ENCODE results near the gene SLC22A3. TPM values are rescaled to one million over a fixed set of nuclear protein-coding genes. Genes with fewer than 3 reads are reported as not detected.

The SLC22A3 gene
- total RNA-seq, 1 donor from 2014 or later: not detected

DNA sequence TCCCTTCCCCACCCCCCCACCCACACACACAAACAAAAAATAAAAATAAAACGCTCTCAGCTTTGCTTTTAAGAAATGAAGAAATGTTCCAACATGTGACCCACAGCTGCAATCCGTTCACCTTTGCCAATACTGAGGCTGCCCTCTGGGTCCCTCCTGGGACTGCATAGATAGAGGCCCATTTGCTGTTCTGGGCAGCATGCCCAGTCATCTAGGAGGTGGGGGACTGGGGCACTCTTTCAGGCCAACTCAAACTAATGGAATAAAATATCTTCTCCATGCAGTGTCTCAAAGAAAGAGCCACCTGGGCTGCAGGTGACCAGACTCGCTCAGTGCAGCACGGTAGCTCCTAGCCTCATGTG is 79.9 kb downstream of the SLC22A3 start:
- no peak for TF ChIP-seq CTCF (IDR thresholded peaks at IDR 0.05)
- Mint-ChIP-seq H3K4me1 (no peaks in the 10 kb centered on the region), H3K27ac (no peak overlapping the region), H3K9me3 (peaks cover 2% of the 10 kb centered on the region), H3K27me3 (peaks cover 19% of the 10 kb centered on the region), H3K4me3 (no peak overlapping the region), H3K36me3 (ENCODE audit: low read depth) (no peaks in the 10 kb centered on the region)
- ChIA-PET CTCF (no interaction called here), POLR2A (no interaction called here)
- no peak for DNase-seq
- intact Hi-C loops (cut with micrococcal nuclease): no loop called here
- ATAC-seq (ENCODE audit: low read depth): no peak

DNA sequence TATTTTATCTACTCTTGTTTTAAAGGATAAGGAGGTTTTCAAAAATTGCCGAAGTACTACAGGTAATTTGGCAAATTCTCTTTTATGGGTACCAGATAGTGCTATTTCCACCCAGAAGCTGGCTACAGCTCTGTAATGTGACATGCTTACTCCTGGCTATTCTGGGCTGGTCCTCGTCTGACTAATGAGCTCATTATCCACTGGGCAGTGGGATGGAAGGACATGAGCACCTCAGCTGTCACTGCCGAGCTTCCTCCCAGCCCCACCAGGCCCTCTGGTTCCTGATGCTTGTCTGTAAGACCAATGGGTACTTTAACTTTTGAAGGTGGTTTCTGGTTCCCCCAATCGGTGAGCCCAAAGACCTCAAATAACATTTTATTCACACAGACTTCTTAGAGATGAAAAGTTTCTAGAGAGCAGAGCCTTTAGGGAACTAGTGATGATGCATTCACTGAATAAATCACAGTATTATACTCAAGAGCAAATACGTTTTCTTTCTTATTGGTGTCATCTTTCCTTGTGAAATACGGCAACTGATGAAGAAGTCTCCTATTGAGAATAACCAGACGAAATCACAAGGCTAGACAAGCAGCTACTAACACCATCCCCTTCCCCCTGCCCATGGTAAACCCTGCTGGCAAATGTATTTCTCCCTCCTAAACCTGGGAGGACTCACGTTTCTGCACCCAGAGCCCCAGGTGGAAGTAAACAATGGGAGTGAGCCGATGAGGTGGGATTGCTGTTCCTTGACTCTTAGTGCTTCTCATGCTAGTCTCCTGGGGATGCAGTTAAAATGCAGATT is 80.8 kb downstream of the SLC22A3 start:
- ChIA-PET CTCF (no interaction called here), POLR2A (no interaction called here)
- H3K4me3 Mint-ChIP-seq: no peak overlapping the region
- no peak overlapping the region for H3K27ac Mint-ChIP-seq
- TF ChIP-seq CTCF (IDR thresholded peaks at IDR 0.05): no peak
- H3K36me3 Mint-ChIP-seq (ENCODE audit: low read depth): no peaks in the 10 kb centered on the region
- intact Hi-C loops (cut with micrococcal nuclease): no loop called here
- H3K4me1 Mint-ChIP-seq: no peaks in the 10 kb centered on the region
- H3K9me3 Mint-ChIP-seq: no peaks in the 10 kb centered on the region
- ATAC-seq (ENCODE audit: low read depth) (no peak), DNase-seq (no peak)
- peaks cover 23% of the 10 kb centered on the region for H3K27me3 Mint-ChIP-seq

DNA sequence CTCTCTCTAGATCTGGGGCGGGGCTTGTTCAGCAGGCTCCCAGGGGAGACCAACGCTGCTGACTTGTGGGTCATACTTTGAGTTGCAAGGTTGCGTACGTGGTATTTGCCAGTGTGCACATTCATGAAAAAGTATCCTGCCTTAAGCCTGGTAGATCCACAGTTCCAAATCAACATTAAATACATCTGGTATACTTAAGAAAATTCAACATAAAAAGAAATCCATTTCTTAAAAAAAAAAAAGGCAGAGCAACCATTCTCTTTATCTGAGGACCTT is 81.4 kb downstream of the SLC22A3 start:
- no peak overlapping the region for H3K27ac Mint-ChIP-seq
- ATAC-seq (ENCODE audit: low read depth) (no peak), DNase-seq (no peak)
- H3K4me3 Mint-ChIP-seq: no peak overlapping the region
- TF ChIP-seq CTCF (IDR thresholded peaks at IDR 0.05): no peak
- peaks cover 23% of the 10 kb centered on the region for H3K27me3 Mint-ChIP-seq
- no peaks in the 10 kb centered on the region for H3K36me3 Mint-ChIP-seq (ENCODE audit: low read depth)
- intact Hi-C loops (cut with micrococcal nuclease): no loop called here
- H3K9me3 Mint-ChIP-seq: no peaks in the 10 kb centered on the region
- CTCF ChIA-PET: interaction anchor here (1.1 kb wide), 1 partner anchor 13 kb away, joined by 3 read pairs; no protein-coding TSS in a partner anchor
- H3K4me1 Mint-ChIP-seq: no peaks in the 10 kb centered on the region
- POLR2A ChIA-PET: no interaction called here

GRCh38 chr6:160430203-160430602 is 82.0 kb downstream of the SLC22A3 start:
- H3K4me1 Mint-ChIP-seq: no peaks in the 10 kb centered on the region
- H3K4me3 Mint-ChIP-seq: no peak overlapping the region
- H3K9me3 Mint-ChIP-seq: no peaks in the 10 kb centered on the region
- intact Hi-C loops (cut with micrococcal nuclease): no loop called here
- peaks cover 23% of the 10 kb centered on the region for H3K27me3 Mint-ChIP-seq
- no peak for DNase-seq
- TF ChIP-seq CTCF (IDR thresholded peaks at IDR 0.05): no peak
- H3K27ac Mint-ChIP-seq: no peak overlapping the region
- POLR2A ChIA-PET: no interaction called here
- CTCF ChIA-PET: interaction anchor here (1.1 kb wide), 1 partner anchor 13 kb away, joined by 3 read pairs; no protein-coding TSS in a partner anchor
- no peaks in the 10 kb centered on the region for H3K36me3 Mint-ChIP-seq (ENCODE audit: low read depth)
- ATAC-seq (ENCODE audit: low read depth): no peak

DNA sequence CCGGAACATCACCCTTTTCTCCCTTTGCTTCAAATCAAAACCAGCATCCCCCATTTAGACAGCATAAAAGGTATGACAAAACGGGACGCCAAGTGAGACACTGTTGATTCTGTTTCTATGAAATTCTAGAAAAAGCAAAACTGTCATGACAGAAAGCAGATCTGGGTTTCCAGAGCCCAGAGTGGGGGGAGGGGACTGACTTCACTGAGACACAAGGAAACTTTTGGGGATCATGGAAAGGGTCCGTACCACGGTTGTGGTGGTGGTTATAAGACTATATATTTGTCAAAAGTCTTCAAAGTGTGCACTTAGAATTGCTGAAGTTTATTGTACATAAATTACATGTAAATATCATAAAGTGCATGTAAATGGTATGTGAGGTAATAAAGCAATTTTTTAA is 82.6 kb downstream of the SLC22A3 start:
- H3K27ac Mint-ChIP-seq: no peak overlapping the region
- CTCF ChIA-PET: interaction anchor here (1.1 kb wide), 1 partner anchor 12 kb away, joined by 3 read pairs; no protein-coding TSS in a partner anchor
- peaks cover 28% of the 10 kb centered on the region for H3K27me3 Mint-ChIP-seq
- intact Hi-C loops (cut with micrococcal nuclease): no loop called here
- no peak overlapping the region for H3K4me3 Mint-ChIP-seq
- TF ChIP-seq CTCF (IDR thresholded peaks at IDR 0.05): no peak
- H3K9me3 Mint-ChIP-seq: no peaks in the 10 kb centered on the region
- no peaks in the 10 kb centered on the region for H3K36me3 Mint-ChIP-seq (ENCODE audit: low read depth)
- POLR2A ChIA-PET: no interaction called here
- DNase-seq: no peak
- H3K4me1 Mint-ChIP-seq: no peaks in the 10 kb centered on the region
- no peak for ATAC-seq (ENCODE audit: low read depth)
